ENCODE data around the gene SH3PXD2B.
"Not testable (repeated sequence)": the region's sequence is repeated elsewhere in the genome, so short reads cannot be mapped to it uniquely, and the experiment has no call there.

SH3PXD2B gene

GRCh38 chr5:172417983-172418630 lies 36.2 kb downstream of the SH3PXD2B start:
- DNase-seq (ENCODE audit: low read depth in 2 of 2), result no peak

- no peak for DNase-seq (ENCODE audit: low read depth in 2 of 2)
Observed at GRCh38 chr5:172417130-172417841, 37.0 kb downstream of the SH3PXD2B start.

GRCh38 chr5:172415362-172416275 lies 38.7 kb downstream of the SH3PXD2B start:
- DNase-seq (ENCODE audit: low read depth in 2 of 2), result no peak

GRCh38 chr5:172414531-172415361 lies 39.6 kb downstream of the SH3PXD2B start:
- DNase-seq (ENCODE audit: low read depth in 2 of 2), result no peak

- DNase-seq (ENCODE audit: low read depth in 2 of 2), result no peak
Observed at GRCh38 chr5:172413601-172414171, 40.6 kb downstream of the SH3PXD2B start.

GRCh38 chr5:172412724-172413286 lies 41.5 kb downstream of the SH3PXD2B start:
- DNase-seq (ENCODE audit: low read depth in 2 of 2), result no peak

- no peak for DNase-seq (ENCODE audit: low read depth in 2 of 2)
Observed at GRCh38 chr5:172411484-172412072, 42.7 kb downstream of the SH3PXD2B start.

- no peak for DNase-seq (ENCODE audit: low read depth in 2 of 2)
Observed at GRCh38 chr5:172410662-172411483, 43.5 kb downstream of the SH3PXD2B start.

GRCh38 chr5:172410160-172410559 lies 44.2 kb downstream of the SH3PXD2B start:
- DNase-seq (ENCODE audit: low read depth in 2 of 2), result no peak

- not testable (repeated sequence) for DNase-seq (ENCODE audit: low read depth in 2 of 2)
Observed at GRCh38 chr5:172409477-172409876, 44.8 kb downstream of the SH3PXD2B start.

GRCh38 chr5:172407822-172408221 lies 46.5 kb downstream of the SH3PXD2B start:
- no peak for DNase-seq (ENCODE audit: low read depth in 2 of 2)

- DNase-seq (ENCODE audit: low read depth in 2 of 2), result no peak
Observed at GRCh38 chr5:172407241-172407691, 47.1 kb downstream of the SH3PXD2B start.

GRCh38 chr5:172405226-172406107 lies 48.9 kb downstream of the SH3PXD2B start:
- no peak for DNase-seq (ENCODE audit: low read depth in 2 of 2)

GRCh38 chr5:172404746-172405145 lies 49.6 kb downstream of the SH3PXD2B start:
- no peak for DNase-seq (ENCODE audit: low read depth in 2 of 2)

GRCh38 chr5:172403817-172404216 lies 50.5 kb downstream of the SH3PXD2B start:
- DNase-seq (ENCODE audit: low read depth in 2 of 2), result no peak

GRCh38 chr5:172403189-172403796 lies 51.0 kb downstream of the SH3PXD2B start:
- no peak for DNase-seq (ENCODE audit: low read depth in 2 of 2)

- DNase-seq (ENCODE audit: low read depth in 2 of 2), result no peak
Observed at GRCh38 chr5:172402531-172403188, 51.7 kb downstream of the SH3PXD2B start.

Data from activated CD8-positive, alpha-beta memory T cell treated with anti-CD3 and anti-CD28 coated beads for 4 hours (primary cell).